Stimulated activated naive B cell treated with anti-CD40 and anti-IgM and Interleukin-4, amounts not matched to agents 10 μg/mL and 1 μg/mL and 100 μg/mL, for 72 hours (primary cell): ENCODE measurements around the gene CELF5.
A peak's percentile ranks its signal among the peaks of the same experiment; 100 is the strongest.

ENCODE experiments used
- ATAC-seq, 2 donors: fragments of 150-1000 bp; cut with Tn5 transposase; replicated peaks; 2 replicates each; pipeline ENCODE4 v1.10.0; 2021; ENCODE audit warnings: moderate library complexity in 1 of 2
- DNase-seq: peaks from one replicate; pipeline ENCODE4 v3.0.0; 2021
- H3K27ac Mint-ChIP-seq: one replicate; pipeline ENCODE4 v1.8.0; 2022; ENCODE audit warnings: mild to moderate bottlenecking, mixed read lengths
- H3K27me3 Mint-ChIP-seq, 2 donors: one replicate each; pipeline ENCODE4 v1.8.0; 2022; ENCODE audit warnings: mixed read lengths in 2 of 2
- H3K36me3 Mint-ChIP-seq, 2 donors: one replicate each; pipeline ENCODE4 v1.8.0; 2022; ENCODE audit warnings: mixed read lengths in 2 of 2, mild to moderate bottlenecking in 1 of 2
- H3K4me1 Mint-ChIP-seq, 2 donors: one replicate each; pipeline ENCODE4 v1.8.0; 2022; ENCODE audit warnings: mixed read lengths in 2 of 2, mild to moderate bottlenecking in 1 of 2
- H3K4me3 Mint-ChIP-seq, 2 donors: one replicate each; pipeline ENCODE4 v1.8.0; 2022; ENCODE audit warnings: mild to moderate bottlenecking in 2 of 2, mixed read lengths in 2 of 2, moderate library complexity in 1 of 2
- H3K9me3 Mint-ChIP-seq, 2 donors: one replicate each; pipeline ENCODE4 v1.8.0; 2022; ENCODE audit warnings: mixed read lengths in 2 of 2, mild to moderate bottlenecking in 1 of 2

The CELF5 gene

DNA sequence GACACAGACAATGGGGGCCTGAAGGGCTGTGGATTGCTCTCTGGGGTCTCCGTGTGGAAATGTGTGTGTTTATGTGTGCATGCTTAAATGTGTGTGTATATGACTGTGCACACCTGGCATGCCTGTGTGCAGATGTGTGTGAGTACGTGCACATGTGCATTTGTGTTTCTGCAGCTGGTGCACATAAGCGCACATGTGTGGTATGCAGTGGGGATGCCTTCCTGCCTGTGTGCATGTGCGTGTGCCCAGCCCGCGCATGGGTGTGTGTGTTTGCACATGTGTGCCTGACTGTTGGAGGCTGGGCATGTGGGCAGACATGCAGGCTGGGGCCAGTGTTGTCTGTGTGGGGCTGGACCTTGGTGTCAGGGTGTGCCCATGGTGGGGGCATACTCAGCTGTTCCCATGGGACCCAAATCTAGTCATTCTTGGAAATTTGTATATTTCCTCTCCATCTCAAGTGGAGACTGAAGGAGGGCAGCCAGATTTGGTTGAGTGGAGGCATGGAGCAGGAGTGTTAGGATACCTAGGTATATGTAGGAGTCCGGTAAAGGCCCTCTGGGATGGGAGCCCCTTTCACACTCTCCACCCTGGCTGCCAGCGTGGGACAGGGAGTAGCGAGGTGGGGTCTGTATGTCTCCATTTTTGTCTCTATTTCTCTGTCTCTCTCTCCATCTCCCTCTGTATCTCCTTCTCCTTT, 49.9 kb downstream of the CELF5 start:
- Mint-ChIP-seq H3K36me3 (peaks cover 0 to 8% of the 10 kb centered on the region in 2 donors), H3K27me3 (peaks cover 72 to 79% of the 10 kb centered on the region in 2 donors), H3K4me3 (no peak overlapping the region), H3K27ac (no peak overlapping the region), H3K9me3 (peaks cover 1 to 3% of the 10 kb centered on the region in 2 donors), H3K4me1 (peaks cover 8 to 15% of the 10 kb centered on the region in 2 donors)
- ATAC-seq, result no peak
- DNase-seq, result no peak

DNA sequence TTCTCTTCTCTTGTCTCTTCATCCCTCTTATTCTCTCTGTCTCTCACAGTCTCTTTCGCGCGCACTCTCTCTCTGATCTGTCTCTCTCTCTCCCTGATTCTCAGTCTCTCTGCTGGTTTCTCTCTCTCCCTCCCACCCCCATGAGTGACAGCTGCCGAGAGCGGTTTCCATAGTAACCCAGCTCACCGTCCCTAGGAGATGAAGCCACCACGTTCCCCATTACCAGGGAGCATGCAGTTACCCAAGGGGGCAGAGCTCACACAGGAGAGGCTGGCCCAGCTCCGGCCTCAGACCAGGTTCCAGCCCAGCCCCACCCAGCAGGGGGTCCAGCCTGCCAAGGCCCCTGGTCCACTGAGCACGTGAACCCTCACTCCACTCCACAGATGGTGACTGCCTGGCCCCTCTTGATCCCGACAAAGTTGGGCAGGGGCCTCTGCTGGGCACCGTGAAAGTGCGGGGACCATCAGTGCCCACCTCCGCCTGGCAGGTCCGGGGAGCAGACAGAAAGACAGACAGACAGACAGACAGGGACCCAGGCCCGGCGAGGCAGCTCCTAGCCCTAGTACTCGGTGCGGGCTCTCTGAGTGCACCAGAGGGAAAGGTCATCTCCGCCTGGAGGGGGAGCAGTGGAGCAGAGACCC, 50.6 kb downstream of the CELF5 start:
- Mint-ChIP-seq H3K9me3 (peaks cover 1 to 3% of the 10 kb centered on the region in 2 donors), H3K4me3 (peak overlapping the region; percentile 87 to 93), H3K27ac (peak overlapping the region; percentile 93), H3K36me3 (peaks cover 0 to 8% of the 10 kb centered on the region in 2 donors), H3K4me1 (peaks cover 8 to 15% of the 10 kb centered on the region in 2 donors), H3K27me3 (peaks cover 65 to 73% of the 10 kb centered on the region in 2 donors)
- DNase-seq (peak; percentile 15), ATAC-seq (peak; percentile 48 to 51)

DNA sequence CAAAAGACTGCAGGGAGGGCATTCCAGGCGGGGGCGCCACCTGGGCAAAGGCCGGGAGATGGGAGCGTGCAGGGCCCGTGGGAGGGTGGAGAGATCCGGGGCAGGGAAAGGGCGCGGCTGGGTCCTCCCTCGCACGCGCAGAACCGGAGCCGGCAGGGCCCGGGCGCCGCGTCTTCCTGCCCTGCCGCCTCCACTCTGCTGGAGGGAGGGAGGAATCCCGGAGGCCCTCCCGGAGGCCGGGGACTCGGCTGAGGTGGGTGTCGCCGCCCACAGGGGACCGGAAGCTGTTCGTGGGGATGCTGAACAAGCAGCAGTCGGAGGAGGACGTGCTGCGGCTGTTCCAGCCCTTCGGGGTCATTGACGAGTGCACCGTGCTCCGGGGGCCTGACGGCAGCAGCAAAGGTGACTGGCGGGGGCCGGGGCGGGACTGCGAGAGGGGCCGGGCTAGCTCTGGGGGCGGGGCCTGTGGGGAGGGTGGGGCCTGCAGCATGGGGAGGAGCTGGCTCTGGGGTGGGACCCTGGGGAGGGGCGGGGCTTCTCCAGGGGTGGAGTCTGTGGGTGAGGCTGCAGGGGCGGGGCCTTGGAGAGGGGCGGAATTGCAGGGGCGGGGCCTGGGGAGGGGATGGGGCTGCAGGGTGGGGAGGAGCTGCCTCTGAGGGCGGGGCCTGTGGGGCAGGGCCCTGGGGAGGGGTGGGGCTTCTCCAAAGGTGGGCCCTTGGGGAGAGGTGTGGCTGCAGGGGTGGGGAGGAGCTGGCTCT, 51.3 kb downstream of the CELF5 start:
- H3K36me3 Mint-ChIP-seq, result peaks cover 0 to 8% of the 10 kb centered on the region in 2 donors
- H3K27me3 Mint-ChIP-seq, result peaks cover 66 to 72% of the 10 kb centered on the region in 2 donors
- DNase-seq (peak; percentile 79), ATAC-seq (peak; percentile 84 to 85)
- H3K4me3 Mint-ChIP-seq, result peak overlapping the region; percentile 87 to 93
- H3K4me1 Mint-ChIP-seq, result peaks cover 8 to 15% of the 10 kb centered on the region in 2 donors
- peak overlapping the region; percentile 93 for H3K27ac Mint-ChIP-seq
- H3K9me3 Mint-ChIP-seq, result peaks cover 1 to 3% of the 10 kb centered on the region in 2 donors

DNA sequence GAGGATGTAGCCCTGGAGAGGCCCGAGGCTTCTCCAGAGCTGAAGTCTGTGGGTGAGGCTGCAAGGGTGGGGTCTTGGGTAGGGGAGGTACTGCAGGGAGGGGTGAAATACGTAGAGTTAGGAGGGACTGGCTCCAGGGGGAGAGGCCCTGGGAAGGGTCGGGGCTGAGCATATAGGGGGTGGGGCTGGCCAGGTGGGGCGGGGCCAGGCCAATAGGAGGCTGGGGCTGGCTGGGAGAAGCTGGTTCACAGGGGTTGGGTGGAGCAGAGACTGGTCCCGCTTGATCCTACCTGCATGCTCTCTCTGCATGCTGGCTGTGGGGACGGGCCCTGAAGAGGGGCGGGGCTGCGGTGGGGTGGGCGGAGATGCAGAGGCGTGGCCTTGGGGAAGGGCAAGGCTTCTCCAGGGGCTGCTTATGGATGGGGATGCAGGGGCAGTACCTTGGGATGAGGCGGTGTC, 51.9 kb downstream of the CELF5 start:
- Mint-ChIP-seq H3K27me3 (peaks cover 68 to 75% of the 10 kb centered on the region in 2 donors), H3K9me3 (peaks cover 1 to 3% of the 10 kb centered on the region in 2 donors), H3K36me3 (peaks cover 0 to 6% of the 10 kb centered on the region in 2 donors), H3K4me1 (peaks cover 8 to 15% of the 10 kb centered on the region in 2 donors), H3K4me3 (peak overlapping the region; percentile 43 to 60), H3K27ac (no peak overlapping the region)
- ATAC-seq (peak; percentile 37 to 39), DNase-seq (peak; percentile 20)

DNA sequence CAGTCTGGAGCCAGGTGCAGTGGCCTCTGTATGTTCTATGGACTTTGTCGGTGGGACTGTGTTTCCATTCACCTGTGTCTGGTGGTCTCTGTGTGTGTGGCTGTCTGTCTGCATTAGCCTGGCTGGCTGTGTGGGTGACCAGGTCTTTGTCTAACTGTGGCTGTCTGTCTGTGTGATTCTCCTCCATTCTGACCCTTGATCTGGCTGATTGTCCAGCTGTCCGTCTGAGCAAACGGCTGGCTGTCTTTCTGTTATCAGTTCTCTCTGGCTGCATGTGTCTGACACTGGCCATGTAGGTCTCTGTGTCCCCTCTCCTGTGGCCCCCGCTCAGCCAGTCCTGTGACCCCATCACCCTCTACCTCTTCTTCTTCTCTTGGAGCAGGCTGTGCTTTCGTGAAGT, 53.2 kb downstream of the CELF5 start:
- Mint-ChIP-seq H3K27ac (no peak overlapping the region), H3K27me3 (peaks cover 67 to 75% of the 10 kb centered on the region in 2 donors), H3K9me3 (peaks cover 0 to 1% of the 10 kb centered on the region in 2 donors), H3K4me3 (no peak overlapping the region), H3K36me3 (peaks cover 0 to under 1% of the 10 kb centered on the region in 2 donors), H3K4me1 (peaks cover 8 to 15% of the 10 kb centered on the region in 2 donors)
- ATAC-seq (no peak), DNase-seq (no peak)

DNA sequence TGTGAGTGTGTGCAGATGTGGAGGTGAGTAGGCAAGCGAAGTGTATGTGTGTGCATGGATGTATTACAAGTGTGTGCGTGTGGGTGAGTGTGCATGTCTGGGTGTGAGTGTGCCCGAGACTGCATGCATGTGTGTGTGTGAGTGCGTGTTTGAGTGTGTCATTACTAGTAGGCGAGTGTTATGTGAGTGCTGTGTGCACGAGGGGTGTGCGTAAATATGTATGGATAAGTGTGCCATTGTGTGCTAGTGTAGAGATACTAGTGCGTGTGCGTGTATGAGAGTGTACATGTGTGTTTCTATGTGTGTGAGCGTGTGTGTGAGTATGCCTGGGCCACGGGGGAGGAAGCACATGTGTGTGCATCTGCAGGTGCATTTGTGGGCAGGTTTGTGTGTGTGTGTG, 53.8 kb downstream of the CELF5 start:
- no peak overlapping the region for H3K27ac Mint-ChIP-seq
- peaks cover 63 to 68% of the 10 kb centered on the region in 2 donors for H3K27me3 Mint-ChIP-seq
- H3K36me3 Mint-ChIP-seq, result no peaks in the 10 kb centered on the region

DNA sequence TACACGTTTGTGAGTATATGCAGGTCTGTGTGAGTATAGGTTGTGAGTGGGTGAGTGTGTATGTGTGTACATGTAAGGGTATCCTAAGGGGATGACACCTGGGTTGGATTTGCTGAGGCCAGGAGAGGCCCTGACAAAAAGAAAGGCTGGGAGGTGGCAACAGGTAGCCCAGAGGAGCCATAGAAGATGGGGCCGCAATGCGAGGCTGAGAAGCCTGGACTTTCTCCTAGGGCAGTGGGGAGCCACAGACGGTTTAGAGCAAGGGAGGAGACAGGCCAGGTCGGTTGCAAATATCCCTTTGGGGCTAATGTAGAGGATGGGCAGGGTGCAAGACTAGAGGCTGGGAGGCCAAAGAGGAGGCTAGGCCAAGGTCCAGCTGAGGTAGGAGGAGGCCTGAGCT, 54.3 kb downstream of the CELF5 start:
- Mint-ChIP-seq H3K4me3 (no peak overlapping the region), H3K9me3 (no peaks in the 10 kb centered on the region), H3K27ac (no peak overlapping the region), H3K4me1 (peaks cover 8 to 15% of the 10 kb centered on the region in 2 donors), H3K36me3 (no peaks in the 10 kb centered on the region), H3K27me3 (peaks cover 59 to 67% of the 10 kb centered on the region in 2 donors)
- DNase-seq (no peak), ATAC-seq (no peak)

More for the DNA sequence above, 53.8 kb downstream of the CELF5 start:
- no peaks in the 10 kb centered on the region for H3K9me3 Mint-ChIP-seq
- no peak for ATAC-seq
- peaks cover 8 to 15% of the 10 kb centered on the region in 2 donors for H3K4me1 Mint-ChIP-seq
- no peak for DNase-seq
- no peak overlapping the region for H3K4me3 Mint-ChIP-seq

DNA sequence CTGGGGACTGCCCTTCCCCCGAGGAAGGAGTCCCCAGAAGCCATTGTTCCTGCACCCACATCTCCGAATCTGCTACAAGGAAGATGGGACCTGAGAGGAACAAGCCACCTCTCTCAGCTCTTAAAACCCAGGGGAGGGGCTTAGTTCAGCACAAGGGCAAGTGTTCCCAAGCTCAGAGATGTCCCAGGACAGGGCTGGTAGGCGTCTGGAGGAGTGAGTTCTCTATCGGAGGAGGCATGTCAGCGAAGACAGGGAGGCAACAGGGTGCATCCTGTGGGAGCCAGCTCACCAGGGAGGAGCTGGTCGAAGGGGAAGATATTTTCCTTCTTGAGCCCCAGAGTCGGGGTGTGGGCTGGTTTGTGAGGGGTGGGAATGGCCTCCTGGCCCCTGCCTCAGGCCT, 54.8 kb downstream of the CELF5 start:
- H3K4me1 Mint-ChIP-seq, result peaks cover 11 to 17% of the 10 kb centered on the region in 2 donors
- peaks cover 57 to 67% of the 10 kb centered on the region in 2 donors for H3K27me3 Mint-ChIP-seq
- no peak overlapping the region for H3K27ac Mint-ChIP-seq
- H3K36me3 Mint-ChIP-seq, result no peaks in the 10 kb centered on the region
- no peaks in the 10 kb centered on the region for H3K9me3 Mint-ChIP-seq
- ATAC-seq (no peak), DNase-seq (no peak)
- no peak overlapping the region for H3K4me3 Mint-ChIP-seq

DNA sequence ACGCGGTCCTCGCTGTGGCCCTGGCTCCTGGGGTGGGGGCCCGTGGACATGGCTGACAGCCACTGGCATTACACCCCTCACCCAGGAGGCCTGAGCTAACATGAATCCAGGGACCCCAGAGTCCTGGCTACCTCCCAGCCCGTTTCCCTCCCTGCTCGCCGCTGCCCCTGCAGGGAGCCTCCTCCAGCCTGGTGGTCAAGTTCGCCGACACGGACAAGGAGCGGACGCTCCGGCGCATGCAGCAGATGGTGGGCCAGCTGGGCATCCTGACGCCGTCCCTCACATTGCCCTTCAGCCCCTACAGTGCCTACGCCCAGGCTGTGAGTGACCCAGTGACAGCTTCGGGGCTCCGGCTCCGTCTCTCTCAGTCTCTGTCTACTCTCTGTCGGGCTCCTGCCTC, 56.6 kb downstream of the CELF5 start:
- peaks cover 54 to 64% of the 10 kb centered on the region in 2 donors for H3K27me3 Mint-ChIP-seq
- no peak overlapping the region for H3K4me3 Mint-ChIP-seq
- H3K27ac Mint-ChIP-seq, result no peak overlapping the region
- peaks cover 8 to 9% of the 10 kb centered on the region in 2 donors for H3K4me1 Mint-ChIP-seq
- DNase-seq, result no peak
- no peak for ATAC-seq
- no peaks in the 10 kb centered on the region for H3K36me3 Mint-ChIP-seq
- peaks cover 0 to 3% of the 10 kb centered on the region in 2 donors for H3K9me3 Mint-ChIP-seq

DNA sequence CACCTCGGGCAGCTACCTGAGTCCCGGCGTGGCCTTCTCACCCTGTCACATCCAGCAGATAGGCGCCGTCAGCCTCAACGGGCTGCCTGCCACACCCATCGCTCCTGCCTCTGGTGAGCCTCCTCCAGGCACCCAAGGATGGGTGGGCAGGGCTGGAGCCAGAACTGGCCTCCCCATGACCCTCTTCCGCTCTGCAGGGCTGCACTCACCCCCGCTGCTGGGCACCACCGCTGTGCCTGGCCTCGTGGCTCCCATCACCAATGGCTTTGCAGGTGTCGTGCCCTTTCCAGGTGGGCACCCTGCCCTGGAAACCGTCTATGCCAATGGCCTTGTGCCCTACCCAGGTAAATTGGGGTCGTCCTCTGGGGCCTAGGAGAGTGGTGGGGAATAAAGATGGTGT, 57.7 kb downstream of the CELF5 start:
- no peaks in the 10 kb centered on the region for H3K36me3 Mint-ChIP-seq
- H3K9me3 Mint-ChIP-seq, result peaks cover 0 to 3% of the 10 kb centered on the region in 2 donors
- ATAC-seq, result no peak

DNA sequence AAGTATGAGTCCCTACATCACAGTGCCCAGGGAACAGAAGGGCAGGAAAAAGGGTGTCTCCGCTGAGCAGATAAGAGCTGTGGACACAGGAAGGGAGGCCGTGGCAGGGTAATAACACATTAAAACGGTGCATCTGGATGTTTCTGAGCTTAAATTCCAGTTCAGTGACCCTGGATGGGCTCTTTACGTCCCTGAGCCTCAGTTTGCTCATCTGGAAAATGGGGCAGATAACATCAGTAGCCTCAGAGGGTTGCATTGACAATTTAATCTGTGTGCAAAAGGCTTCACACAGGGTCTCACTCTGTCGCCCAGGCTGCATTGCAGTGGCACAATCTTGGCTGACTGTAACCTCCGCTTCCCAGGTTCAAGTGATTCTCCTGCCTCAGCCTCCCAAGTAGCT, 58.1 kb downstream of the CELF5 start:
- Mint-ChIP-seq H3K36me3 (no peaks in the 10 kb centered on the region), H3K27ac (no peak overlapping the region), H3K4me3 (no peak overlapping the region), H3K27me3 (peaks cover 54 to 66% of the 10 kb centered on the region in 2 donors), H3K9me3 (peaks cover 0 to 3% of the 10 kb centered on the region in 2 donors), H3K4me1 (peaks cover 8 to 9% of the 10 kb centered on the region in 2 donors)
- ATAC-seq (no peak), DNase-seq (no peak)

More for the DNA sequence above, 57.7 kb downstream of the CELF5 start:
- peaks cover 8 to 9% of the 10 kb centered on the region in 2 donors for H3K4me1 Mint-ChIP-seq
- DNase-seq, result no peak
- H3K27me3 Mint-ChIP-seq, result peaks cover 54 to 67% of the 10 kb centered on the region in 2 donors
- no peak overlapping the region for H3K27ac Mint-ChIP-seq
- H3K4me3 Mint-ChIP-seq, result no peak overlapping the region

DNA sequence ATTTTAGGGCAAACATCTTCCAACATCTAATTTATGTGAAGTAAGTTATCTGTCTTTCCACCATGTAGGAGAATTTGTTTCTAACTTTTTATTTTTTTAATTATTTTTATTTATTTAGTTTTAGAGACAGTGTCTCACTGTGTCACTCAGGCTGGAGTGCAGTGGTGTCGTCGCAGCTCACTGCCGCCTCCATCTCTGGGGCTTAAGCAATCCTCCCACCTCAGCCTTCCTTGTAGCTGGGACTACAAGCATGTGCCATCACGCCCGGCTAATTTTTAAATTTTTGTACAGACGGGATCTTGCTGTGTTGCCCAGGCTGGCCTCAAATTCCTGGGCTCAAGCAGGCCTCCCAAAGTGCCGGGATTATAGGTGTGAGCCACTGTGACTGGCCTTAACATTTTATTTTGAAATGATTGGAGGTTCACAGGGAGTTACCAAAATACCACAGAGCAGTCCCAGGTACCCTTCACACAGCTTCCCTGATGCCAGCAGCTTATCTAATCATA, 58.8 kb downstream of the CELF5 start:
- peaks cover 53 to 67% of the 10 kb centered on the region in 2 donors for H3K27me3 Mint-ChIP-seq
- no peak overlapping the region for H3K4me3 Mint-ChIP-seq
- H3K9me3 Mint-ChIP-seq, result peaks cover 0 to 5% of the 10 kb centered on the region in 2 donors
- H3K36me3 Mint-ChIP-seq, result no peaks in the 10 kb centered on the region
- DNase-seq (no peak), ATAC-seq (no peak)
- H3K4me1 Mint-ChIP-seq, result peaks cover 8 to 9% of the 10 kb centered on the region in 2 donors
- no peak overlapping the region for H3K27ac Mint-ChIP-seq

DNA sequence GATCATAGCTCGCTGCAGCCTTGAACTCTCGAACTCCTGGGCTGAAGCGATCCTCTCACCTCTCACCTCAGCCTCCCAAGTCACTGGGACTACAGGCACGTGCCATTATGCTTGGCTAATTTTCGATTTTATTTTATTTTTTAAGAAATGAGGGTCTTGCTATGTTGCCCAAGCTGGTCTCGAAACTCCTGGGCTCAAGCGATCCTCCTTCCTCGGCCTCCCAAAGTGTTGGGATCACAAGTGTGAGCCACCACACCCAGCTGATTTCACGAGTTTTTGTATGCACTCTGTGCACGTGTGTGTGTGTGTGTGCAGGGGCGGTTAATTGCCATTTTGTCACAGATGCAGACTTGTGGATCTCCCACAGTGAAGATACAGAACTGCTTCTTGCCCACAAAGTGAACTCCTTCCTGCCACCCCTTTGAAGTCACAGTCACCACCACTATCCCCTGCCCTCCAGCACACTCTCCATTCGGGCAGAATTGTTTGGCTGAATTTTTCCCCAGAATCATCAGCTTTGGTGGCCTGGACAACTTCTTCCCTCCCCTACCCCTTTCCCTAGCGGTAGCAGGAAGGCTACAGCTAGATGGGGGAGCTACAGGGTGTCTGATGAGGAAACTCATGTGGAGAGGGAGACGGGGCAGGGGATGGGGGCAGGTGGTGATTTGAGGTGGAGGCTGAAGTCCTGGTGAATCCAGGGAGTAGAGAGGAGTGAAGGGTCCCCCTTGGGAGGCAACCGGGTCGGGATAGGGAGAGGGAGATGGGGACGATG, 59.6 kb downstream of the CELF5 start:
- Mint-ChIP-seq H3K9me3 (peaks cover 0 to 5% of the 10 kb centered on the region in 2 donors), H3K4me1 (peaks cover 8 to 9% of the 10 kb centered on the region in 2 donors), H3K27ac (no peak overlapping the region), H3K4me3 (peak overlapping the region; percentile 59 to 65), H3K36me3 (no peaks in the 10 kb centered on the region), H3K27me3 (peaks cover 46 to 64% of the 10 kb centered on the region in 2 donors)
- ATAC-seq (no peak), DNase-seq (no peak)
